Ovary (tissue), 3 donors: ENCODE measurements around the gene PASK.

ENCODE experiments used
- EP300 ChIP-seq: sonication (generic); formaldehyde crosslinking; IDR thresholded peaks from one replicate; pipeline ENCODE4 v1.6.1; 2017; ENCODE audit warnings: antibody characterized with exemption
- TF ChIP-seq, protein P1 (sequence below), 3 donors: fragments of 450-650 bp in 2 of 3; fragments of 200-600 bp in 1 of 3; IDR thresholded peaks; one replicate each; pipeline versions ENCODE4 v1.5.1 to v1.8.0; 2016 to 2022; ENCODE audit warnings: antibody characterized with exemption in 3 of 3, mild to moderate bottlenecking in 1 of 3
- donor health status: DM: no; HTN: no; CAD: no.

DNA sequence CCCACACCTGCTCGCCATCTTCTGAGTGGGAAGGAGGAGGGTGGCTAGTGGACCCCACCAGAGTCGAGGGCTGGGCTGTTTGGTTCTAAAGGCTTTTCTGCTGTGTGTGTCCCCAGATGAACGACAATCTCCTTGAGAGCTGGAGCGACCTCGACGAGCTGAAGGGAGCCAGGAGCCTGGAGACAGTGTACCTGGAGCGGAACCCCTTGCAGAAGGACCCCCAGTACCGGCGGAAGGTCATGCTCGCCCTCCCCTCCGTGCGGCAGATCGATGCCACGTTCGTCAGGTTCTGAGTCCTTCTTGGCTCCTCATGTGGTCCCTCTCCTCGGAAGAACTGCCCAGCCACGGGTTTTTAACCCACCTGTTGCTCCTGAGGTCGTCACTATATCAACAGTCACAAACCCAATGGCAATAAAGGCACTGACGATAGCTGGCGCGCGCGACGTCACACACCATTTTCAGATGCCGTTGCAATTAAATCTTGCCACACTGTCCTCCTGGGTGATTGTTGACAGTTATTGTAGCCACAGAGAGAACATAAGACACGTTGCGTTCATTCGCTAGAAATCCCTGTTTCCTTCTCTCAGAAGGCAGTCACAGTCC lies 33.4 kb upstream of the PASK start:
- TF ChIP-seq, protein P1, sequence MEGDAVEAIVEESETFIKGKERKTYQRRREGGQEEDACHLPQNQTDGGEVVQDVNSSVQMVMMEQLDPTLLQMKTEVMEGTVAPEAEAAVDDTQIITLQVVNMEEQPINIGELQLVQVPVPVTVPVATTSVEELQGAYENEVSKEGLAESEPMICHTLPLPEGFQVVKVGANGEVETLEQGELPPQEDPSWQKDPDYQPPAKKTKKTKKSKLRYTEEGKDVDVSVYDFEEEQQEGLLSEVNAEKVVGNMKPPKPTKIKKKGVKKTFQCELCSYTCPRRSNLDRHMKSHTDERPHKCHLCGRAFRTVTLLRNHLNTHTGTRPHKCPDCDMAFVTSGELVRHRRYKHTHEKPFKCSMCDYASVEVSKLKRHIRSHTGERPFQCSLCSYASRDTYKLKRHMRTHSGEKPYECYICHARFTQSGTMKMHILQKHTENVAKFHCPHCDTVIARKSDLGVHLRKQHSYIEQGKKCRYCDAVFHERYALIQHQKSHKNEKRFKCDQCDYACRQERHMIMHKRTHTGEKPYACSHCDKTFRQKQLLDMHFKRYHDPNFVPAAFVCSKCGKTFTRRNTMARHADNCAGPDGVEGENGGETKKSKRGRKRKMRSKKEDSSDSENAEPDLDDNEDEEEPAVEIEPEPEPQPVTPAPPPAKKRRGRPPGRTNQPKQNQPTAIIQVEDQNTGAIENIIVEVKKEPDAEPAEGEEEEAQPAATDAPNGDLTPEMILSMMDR (IDR thresholded peaks at IDR 0.05) = no peak
- no peak for TF ChIP-seq EP300
